Lung microvascular endothelial cell (primary cell): ENCODE data around the gene HSPG2. TPM values are rescaled to one million over a fixed set of nuclear protein-coding genes. Genes with fewer than 3 reads are reported as not detected.

Source experiments
- DNase-seq, 2 donors: peaks; one replicate each; pipeline versions ENCODE4 v3.0.0 to v3.0.0-alpha.2; 2010; ENCODE audit warnings: low read depth in 2 of 2
- total RNA-seq: library from RNA; depleted of rRNA; stranded (reverse); fragments of >200 nt; gene quantifications from 2 replicates; pipeline ENCODE4 v1.2.1, GENCODE V29; 2014

HSPG2 gene
- total RNA-seq, 1 donor from 2014 or later: 250 TPM

GRCh38 chr1:21955501-21956281 lies 18.6 kb upstream of the HSPG2 start:
- no peak for DNase-seq

GRCh38 chr1:21955058-21955457 lies 17.9 kb upstream of the HSPG2 start:
- DNase-seq: no peak

GRCh38 chr1:21952786-21953520 lies 15.8 kb upstream of the HSPG2 start:
- no peak for DNase-seq

GRCh38 chr1:21951226-21951870 lies 14.2 kb upstream of the HSPG2 start:
- no peak for DNase-seq

DNA sequence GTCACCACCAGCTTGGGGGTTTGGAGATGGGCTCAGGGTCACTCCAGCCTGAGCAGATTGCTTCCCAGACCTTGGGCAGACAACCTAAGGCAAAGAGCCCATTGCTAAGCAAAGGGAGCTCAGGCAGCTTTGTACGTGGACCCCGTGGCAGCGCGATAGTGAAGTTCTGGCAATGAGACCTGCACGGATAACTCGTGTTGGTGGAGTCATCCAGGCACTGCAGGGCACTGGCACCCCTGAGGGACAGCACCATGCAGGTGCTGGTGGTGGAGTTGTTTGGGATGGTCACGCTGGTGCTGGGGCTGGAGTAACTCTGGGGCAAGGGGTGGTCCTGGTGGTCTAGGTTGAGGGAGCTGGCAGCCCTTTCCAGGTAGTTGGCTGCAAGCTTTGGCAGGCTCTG lies 13.6 kb upstream of the HSPG2 start:
- no peak for DNase-seq

- DNase-seq: peak; percentile 78 to 87
Observed at GRCh38 chr1:21946836-21947587, 9.9 kb upstream of the HSPG2 start.

- DNase-seq: no peak
Observed at GRCh38 chr1:21944733-21945073, 7.6 kb upstream of the HSPG2 start.

DNA sequence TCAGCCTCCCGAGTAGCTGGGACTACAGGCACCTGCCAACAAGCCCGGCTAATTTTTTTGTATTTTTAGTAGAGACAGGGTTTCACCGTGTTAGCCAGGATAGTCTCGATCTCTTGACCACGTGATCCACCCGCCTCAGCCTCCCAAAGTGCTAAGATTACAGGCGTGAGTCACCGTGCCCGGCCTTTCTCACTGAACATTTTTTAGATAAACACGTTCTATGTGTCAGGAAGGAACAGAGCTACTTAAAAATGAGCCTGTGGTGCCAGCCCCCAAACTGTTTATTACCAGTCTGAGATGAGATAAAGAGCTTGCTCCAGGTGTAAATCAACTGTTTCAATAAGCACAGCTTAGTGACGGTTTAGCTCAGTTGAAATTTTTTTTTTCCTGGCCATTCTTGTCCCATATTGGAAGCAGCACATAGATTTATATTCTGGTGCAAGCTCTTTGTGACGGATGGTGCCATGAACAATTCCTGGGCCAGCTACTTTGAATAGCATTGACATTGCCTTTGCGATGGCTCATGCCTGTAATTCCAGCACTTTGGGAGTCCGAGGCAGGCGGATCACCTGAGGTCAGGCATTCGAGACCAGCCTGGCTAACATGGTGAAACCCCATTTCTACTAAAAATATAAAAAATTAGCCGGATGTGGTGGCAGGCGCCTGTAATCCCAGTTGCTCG lies 6.0 kb upstream of the HSPG2 start:
- peak in 1 of 2 donors; percentile 83 for DNase-seq

DNA sequence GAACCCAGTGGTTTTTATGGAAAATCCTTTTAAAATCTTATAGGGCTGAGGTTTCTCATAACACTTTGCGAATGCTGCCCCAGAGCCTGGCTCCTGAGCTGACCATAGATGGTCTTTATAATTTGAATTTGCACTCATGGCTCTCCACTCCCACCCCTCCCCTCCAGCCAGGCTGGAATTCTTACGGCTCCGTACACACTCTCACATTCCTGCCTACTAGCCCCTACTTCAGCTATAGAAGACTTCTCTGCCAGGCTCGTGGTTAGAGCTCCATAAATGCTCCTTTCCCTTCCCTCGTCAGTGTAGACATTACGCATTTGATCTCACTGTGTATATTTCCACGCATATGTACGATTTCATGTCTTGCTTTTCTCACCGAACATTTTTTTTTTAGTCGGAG lies 5.4 kb upstream of the HSPG2 start:
- DNase-seq: no peak

DNA sequence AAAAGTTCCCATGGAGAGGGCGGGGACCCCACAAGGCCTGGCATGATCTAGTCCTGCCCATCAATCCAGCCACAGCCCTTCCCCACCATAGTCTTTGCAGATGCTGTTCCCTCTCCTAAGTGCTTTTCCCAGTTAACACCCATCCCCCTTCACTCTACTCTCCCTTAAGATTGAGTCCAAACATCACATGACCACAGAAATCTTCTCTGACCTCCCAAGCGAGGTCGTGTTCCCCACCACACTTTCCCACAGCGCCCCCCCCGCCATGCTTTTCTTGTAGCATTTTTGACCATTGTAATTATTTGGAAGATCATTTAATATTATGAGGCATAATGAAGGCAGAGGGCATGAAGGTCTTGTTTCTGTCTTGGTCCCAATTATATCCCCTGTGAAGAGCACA lies 4.3 kb upstream of the HSPG2 start:
- DNase-seq: no peak

GRCh38 chr1:21940492-21940891 lies 3.4 kb upstream of the HSPG2 start:
- no peak for DNase-seq

- peak; percentile 98 for DNase-seq
Observed at GRCh38 chr1:21939650-21940374, 2.7 kb upstream of the HSPG2 start.

DNA sequence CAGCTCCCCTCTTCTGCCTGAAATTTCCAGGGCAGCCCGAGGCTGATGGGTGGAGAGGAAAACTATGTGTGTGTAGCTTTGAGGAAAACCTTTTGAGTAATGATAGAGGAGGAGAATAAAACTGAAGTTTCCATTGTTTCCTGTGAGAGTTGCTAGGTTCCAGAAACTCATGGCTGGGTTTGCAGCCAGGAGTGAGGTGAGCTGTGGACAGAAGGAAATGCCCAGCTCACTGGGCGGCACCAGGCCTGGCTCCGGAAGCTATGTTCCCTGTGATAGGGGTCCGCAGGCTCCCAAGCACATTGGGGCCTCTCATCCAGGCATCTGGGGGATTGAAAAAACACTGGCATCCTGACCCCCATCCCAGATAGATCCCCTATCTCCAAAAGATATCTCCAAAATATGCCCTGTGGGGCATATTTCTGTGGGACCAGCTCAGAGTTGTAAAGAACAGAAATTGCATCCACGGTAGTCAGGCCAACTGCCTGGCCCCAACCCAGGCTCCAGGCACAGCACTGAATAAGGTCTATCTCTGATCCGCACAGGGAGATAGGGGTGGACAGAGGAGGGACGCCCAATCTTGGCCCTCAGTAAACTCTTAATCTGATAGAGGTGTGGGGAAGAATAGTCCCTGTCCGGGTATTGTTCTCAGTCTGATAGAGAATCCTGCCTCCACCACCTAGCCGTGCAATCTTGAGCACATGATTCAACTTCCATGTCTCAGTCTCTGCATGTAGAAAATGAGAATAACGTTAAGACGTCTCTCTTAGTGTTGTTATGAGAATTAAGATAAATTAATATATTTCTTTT lies 1.8 kb upstream of the HSPG2 start:
- peak; percentile 76 to 92 for DNase-seq

DNA sequence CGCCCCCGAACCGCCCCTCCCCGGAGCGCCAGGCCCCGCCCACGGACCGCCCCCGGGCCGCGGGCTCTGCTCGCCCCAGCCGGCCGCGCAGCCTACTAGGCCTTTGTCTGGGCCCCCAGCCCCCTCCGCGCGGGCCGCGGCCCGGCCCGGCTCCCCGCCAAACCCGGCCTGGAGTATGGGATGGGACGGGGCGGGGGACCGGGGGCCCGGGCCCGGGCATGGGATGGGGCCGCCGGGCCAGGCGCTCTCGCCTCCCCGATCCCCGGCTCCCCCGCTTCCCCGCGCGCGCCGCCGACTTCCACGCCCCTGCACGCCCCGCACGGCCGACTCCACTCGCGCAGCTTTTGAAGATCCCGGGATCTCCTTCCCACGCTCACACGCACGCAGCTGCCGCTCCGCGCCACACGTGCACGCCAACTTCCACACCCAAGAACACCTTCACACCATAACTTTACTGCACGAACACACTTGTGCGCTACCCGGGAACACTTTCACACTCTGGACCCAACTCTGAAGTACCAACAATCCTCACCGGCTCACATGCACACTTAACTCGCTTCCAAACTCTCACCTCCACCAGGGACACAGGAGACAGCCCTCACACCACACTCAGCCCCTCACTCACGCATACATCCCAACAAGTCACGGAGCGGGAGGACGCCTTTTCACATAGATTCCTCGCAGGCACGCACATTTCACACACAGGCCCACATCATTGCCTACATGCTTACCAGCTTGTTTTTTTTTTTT lies 437 bp upstream of the HSPG2 start:
- peak; percentile 90 to 94 for DNase-seq

- peak in 1 of 2 donors; percentile 41 for DNase-seq
Observed at GRCh38 chr1:21936366-21937031, 611 bp downstream of the HSPG2 start.

GRCh38 chr1:21935891-21936365 lies 1.2 kb downstream of the HSPG2 start:
- DNase-seq: peak in 1 of 2 donors; percentile 57

GRCh38 chr1:21935393-21935804 lies 1.7 kb downstream of the HSPG2 start:
- DNase-seq: peak; percentile 60 to 74
